Colonic mucosa (tissue), 4 donors: Measurements from ENCODE around the gene PRKCH. TPM values are rescaled to one million over a fixed set of nuclear protein-coding genes. Genes with fewer than 3 reads are reported as not detected.

ENCODE experiments used
- DNase-seq: peaks from one replicate; pipeline ENCODE4 v3.0.0-alpha.2; 2020
- H3K27ac ChIP-seq: fragments of 200-600 bp; one replicate; pipeline ENCODE4 v1.8.0; 2021
- H3K27me3 ChIP-seq: fragments of 200-600 bp; one replicate; pipeline ENCODE4 v1.8.0; 2021
- H3K36me3 ChIP-seq: fragments of 200-600 bp; one replicate; pipeline ENCODE4 v1.8.0; 2021
- H3K4me1 ChIP-seq: fragments of 200-600 bp; one replicate; pipeline ENCODE4 v1.8.0; 2021; ENCODE audit warnings: mild to moderate bottlenecking
- H3K4me3 ChIP-seq: fragments of 200-600 bp; one replicate; pipeline ENCODE4 v1.8.0; 2021
- H3K9ac ChIP-seq, 2 donors: one replicate each; pipeline ENCODE4 v1.7.0; 2013; ENCODE audit warnings: control low read depth in 2 of 2, low read depth in 2 of 2, low read length in 2 of 2
- H3K9me3 ChIP-seq: fragments of 200-600 bp; one replicate; pipeline ENCODE4 v1.8.0; 2021
- intact Hi-C: fragments of 100-400 bp; cut with DNase I; formaldehyde crosslinking; loops from one replicate; pipeline ENCODE4 v1.14.1; 2022
- total RNA-seq, 2 donors: library from RNA; stranded (reverse); fragmentation: NEBNext Ultra II Directional in 1 of 2; extraction: Animal tissue kit (Norgen Biotek cat#: 25700) in 1 of 2; gene quantifications; one replicate each; pipeline ENCODE4 v1.2.1, GENCODE V29; 2021
- TF ChIP-seq, protein P1 (sequence below): fragments of 200-600 bp; IDR thresholded peaks from one replicate; pipeline ENCODE4 v1.8.0; 2022; ENCODE audit warnings: antibody characterized with exemption, mild to moderate bottlenecking
- donor health status: healthy.
- donor health status: DM: no; HTN: no; CAD: no.
- donor health status: DM: no; HTN: no; CAD: no.

The PRKCH gene
- total RNA-seq, 2 donors from 2014 or later = 11.4 to 11.5 TPM

DNA sequence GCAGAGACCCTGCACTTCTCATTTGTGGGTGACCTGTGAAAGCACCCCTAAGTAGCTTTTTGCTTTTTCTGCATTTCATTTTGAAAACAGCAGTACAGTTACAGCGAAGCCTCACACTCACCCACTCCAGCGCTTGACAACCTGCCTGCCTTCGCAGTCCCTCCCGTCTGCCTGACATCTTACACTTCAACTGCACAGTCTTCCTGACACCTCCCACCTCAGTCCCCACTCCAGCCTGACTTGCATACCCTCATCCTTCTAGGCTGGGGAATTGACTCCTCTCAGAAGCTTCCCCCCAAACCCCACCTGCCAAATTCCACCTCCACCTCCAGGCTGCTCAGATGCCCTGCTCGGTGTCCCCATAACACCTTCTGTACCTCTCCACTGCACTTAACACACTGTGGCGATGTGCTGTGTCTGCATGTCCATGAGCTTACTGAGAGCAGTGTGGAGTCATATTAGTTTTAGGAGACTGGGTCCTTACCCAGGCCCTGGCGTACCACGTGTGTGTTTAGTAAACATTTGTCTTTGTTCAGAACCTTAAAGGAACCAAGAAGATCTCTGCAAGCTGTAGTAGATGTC, 159.4 kb downstream of the PRKCH start:
- no peak overlapping the region for H3K27ac ChIP-seq
- H3K4me1 ChIP-seq = no peaks in the 10 kb centered on the region
- TF ChIP-seq, protein P1, sequence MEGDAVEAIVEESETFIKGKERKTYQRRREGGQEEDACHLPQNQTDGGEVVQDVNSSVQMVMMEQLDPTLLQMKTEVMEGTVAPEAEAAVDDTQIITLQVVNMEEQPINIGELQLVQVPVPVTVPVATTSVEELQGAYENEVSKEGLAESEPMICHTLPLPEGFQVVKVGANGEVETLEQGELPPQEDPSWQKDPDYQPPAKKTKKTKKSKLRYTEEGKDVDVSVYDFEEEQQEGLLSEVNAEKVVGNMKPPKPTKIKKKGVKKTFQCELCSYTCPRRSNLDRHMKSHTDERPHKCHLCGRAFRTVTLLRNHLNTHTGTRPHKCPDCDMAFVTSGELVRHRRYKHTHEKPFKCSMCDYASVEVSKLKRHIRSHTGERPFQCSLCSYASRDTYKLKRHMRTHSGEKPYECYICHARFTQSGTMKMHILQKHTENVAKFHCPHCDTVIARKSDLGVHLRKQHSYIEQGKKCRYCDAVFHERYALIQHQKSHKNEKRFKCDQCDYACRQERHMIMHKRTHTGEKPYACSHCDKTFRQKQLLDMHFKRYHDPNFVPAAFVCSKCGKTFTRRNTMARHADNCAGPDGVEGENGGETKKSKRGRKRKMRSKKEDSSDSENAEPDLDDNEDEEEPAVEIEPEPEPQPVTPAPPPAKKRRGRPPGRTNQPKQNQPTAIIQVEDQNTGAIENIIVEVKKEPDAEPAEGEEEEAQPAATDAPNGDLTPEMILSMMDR = no peak
- no peaks in the 10 kb centered on the region for H3K36me3 ChIP-seq
- no peak overlapping the region for H3K9ac ChIP-seq
- no peak for DNase-seq
- no peaks in the 10 kb centered on the region for H3K9me3 ChIP-seq
- intact Hi-C loops = no loop called here
- no peaks in the 10 kb centered on the region for H3K27me3 ChIP-seq
- no peak overlapping the region for H3K4me3 ChIP-seq

DNA sequence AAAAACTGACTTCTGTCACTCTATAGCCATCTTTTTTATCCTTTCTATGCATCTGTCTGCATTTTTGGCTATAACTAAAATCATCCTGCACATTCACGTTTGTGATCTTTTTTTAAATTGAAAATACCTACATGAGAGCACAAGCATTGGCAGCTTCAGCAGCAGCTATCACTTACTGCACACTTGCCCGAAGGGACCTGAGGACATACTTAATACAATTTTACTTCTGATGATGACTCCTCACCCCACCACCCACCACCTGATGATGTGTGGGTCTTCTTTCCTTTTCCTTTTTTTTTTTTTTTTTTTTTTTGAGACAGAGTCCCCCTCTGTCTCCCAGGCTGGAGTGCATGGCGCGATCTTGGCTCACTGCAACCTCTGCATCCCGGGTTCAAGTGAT, 160.3 kb downstream of the PRKCH start:
- no peak overlapping the region for H3K9ac ChIP-seq
- H3K4me1 ChIP-seq = no peaks in the 10 kb centered on the region
- no peaks in the 10 kb centered on the region for H3K27me3 ChIP-seq
- H3K4me3 ChIP-seq = no peak overlapping the region
- DNase-seq = no peak
- H3K9me3 ChIP-seq = no peaks in the 10 kb centered on the region
- no peak overlapping the region for H3K27ac ChIP-seq
- intact Hi-C loops = no loop called here
- TF ChIP-seq, protein P1 = no peak
- H3K36me3 ChIP-seq = no peaks in the 10 kb centered on the region

DNA sequence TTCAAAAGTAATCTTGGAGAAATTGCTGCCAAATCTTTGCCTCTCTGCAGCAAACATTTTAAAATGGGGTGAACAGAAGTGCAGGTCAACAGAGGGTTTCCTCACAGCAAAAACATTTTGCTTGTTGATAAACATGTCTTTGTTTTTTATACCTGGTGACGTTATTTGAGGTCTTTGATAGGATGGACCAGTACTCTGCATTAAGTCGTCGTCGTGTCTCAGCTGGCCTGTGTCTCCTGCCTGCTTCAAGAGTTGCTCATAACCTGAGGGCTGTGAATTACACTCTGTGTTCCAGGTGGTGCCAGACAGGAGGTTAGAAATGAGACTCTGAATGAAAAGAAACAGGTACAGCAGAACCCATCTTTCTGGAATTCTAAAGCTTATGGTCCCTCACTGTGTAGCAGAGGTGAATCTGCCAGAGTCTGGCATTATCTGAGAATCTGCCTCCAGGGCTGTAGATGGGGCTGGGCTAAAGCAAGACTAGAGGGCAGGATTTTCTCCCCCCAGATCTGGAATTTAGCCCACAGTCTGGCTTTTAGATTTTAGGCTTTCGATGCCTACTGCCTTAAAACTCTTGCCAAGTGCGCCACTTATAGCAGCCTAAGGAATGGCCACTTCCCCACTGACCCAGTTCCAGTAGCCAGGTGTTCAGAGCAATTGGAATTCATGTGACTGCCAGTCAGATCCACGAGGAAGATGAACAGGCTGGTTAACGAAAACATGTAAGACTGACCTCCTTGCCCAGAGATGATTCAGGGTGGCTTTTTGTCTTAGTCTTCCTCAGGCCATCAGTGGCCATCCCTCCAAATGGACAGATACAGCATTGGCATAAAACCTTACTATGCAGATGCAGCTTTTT, 161.2 kb downstream of the PRKCH start:
- intact Hi-C loops = no loop called here
- no peak for DNase-seq
- no peak overlapping the region for H3K9ac ChIP-seq
- no peaks in the 10 kb centered on the region for H3K27me3 ChIP-seq
- H3K36me3 ChIP-seq = no peaks in the 10 kb centered on the region
- TF ChIP-seq, protein P1 = no peak
- no peaks in the 10 kb centered on the region for H3K4me1 ChIP-seq
- H3K9me3 ChIP-seq = no peaks in the 10 kb centered on the region
- H3K4me3 ChIP-seq = no peak overlapping the region
- no peak overlapping the region for H3K27ac ChIP-seq

GRCh38 chr14:61483476-61483875, 162.1 kb downstream of the PRKCH start:
- no peak overlapping the region for H3K27ac ChIP-seq
- DNase-seq = no peak
- H3K4me3 ChIP-seq = no peak overlapping the region
- TF ChIP-seq, protein P1 = no peak
- H3K9ac ChIP-seq = no peak overlapping the region
- no peaks in the 10 kb centered on the region for H3K36me3 ChIP-seq
- H3K27me3 ChIP-seq = no peaks in the 10 kb centered on the region
- no peaks in the 10 kb centered on the region for H3K4me1 ChIP-seq
- intact Hi-C loops = no loop called here
- no peaks in the 10 kb centered on the region for H3K9me3 ChIP-seq

DNA sequence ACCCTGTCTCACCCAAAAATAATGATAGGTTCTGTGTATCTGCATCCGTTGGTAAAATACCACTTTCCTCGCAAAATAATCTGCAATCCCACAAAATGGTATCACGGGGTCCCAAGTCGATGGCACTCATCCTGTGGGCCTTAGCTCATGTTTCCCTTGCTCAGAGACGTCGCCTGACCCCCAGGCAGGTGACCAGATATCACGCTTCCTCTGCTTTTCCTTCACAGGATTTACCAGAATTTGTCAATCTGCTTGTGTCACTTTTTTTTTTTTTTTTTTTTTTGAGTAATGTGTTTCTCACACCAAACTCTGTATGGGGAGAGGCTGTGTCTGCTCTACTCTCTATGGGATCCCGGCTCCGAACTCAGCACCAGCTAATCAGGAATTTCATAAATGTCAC, 162.7 kb downstream of the PRKCH start:
- intact Hi-C loops = no loop called here
- H3K27me3 ChIP-seq = no peaks in the 10 kb centered on the region
- H3K4me1 ChIP-seq = no peaks in the 10 kb centered on the region
- TF ChIP-seq, protein P1 = no peak
- no peaks in the 10 kb centered on the region for H3K9me3 ChIP-seq
- no peak overlapping the region for H3K27ac ChIP-seq
- no peak overlapping the region for H3K4me3 ChIP-seq
- no peaks in the 10 kb centered on the region for H3K36me3 ChIP-seq
- DNase-seq = no peak
- H3K9ac ChIP-seq = no peak overlapping the region
